Measurements from ENCODE around the gene POLR2A. TPM values are rescaled to one million over a fixed set of nuclear protein-coding genes. Genes with fewer than 3 reads are reported as not detected.

The POLR2A gene
- total RNA-seq, 1 experiment from 2014 or later, result 89.6 TPM

DNA sequence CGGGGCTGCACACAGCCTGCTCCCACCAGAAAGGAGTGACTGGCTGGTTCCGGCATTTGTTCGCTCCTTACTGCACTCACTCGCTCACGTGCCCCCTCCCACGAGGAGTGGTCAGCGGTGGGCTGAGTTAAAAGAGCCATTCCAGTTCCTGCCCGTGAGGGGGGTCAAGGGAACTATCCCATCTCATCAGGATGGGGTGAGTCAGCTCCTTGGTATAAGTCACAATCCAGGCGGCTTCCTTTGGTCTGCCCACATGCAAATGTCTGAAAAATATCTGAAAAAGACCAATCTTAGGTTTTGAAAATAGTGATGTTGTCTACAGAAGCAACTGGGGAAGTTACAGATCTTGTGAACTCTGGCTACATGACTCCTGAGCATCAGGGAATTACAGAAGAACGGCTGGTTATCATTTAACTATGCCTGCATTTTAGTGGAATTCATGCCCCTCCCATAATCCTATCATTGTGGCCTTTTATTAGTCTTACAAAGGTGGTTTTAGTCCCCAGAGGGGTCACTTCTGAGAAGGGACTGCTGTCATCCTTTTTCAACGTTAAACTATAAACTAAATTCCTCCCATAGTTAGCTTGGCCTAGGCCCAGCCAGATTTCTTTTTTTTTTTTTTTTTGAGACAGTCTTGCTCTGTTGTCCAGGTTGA, 54.9 kb downstream of the POLR2A start:
- intact Hi-C loops (cut with micrococcal nuclease), result no loop called here
- DNase-seq (ENCODE audit: unreplicated experiment), result no peak
- Mint-ChIP-seq H3K36me3 (ENCODE audit: insufficient read depth, unreplicated experiment) (no peaks in the 10 kb centered on the region), H3K27ac (ENCODE audit: low read depth, unreplicated experiment) (no peak overlapping the region), H3K27me3 (ENCODE audit: insufficient read depth, unreplicated experiment) (peaks cover 14% of the 10 kb centered on the region), H3K4me1 (ENCODE audit: insufficient read depth, unreplicated experiment) (no peaks in the 10 kb centered on the region), H3K9me3 (ENCODE audit: unreplicated experiment) (peaks cover 7% of the 10 kb centered on the region), H3K4me3 (ENCODE audit: unreplicated experiment) (no peak overlapping the region)
- POLR2A ChIA-PET, result interaction anchor here (0.7 kb wide), 1 partner anchor 17 kb away, joined by 3 read pairs; no protein-coding TSS in a partner anchor
- TF ChIP-seq, protein P1, sequence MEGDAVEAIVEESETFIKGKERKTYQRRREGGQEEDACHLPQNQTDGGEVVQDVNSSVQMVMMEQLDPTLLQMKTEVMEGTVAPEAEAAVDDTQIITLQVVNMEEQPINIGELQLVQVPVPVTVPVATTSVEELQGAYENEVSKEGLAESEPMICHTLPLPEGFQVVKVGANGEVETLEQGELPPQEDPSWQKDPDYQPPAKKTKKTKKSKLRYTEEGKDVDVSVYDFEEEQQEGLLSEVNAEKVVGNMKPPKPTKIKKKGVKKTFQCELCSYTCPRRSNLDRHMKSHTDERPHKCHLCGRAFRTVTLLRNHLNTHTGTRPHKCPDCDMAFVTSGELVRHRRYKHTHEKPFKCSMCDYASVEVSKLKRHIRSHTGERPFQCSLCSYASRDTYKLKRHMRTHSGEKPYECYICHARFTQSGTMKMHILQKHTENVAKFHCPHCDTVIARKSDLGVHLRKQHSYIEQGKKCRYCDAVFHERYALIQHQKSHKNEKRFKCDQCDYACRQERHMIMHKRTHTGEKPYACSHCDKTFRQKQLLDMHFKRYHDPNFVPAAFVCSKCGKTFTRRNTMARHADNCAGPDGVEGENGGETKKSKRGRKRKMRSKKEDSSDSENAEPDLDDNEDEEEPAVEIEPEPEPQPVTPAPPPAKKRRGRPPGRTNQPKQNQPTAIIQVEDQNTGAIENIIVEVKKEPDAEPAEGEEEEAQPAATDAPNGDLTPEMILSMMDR (IDR thresholded peaks at IDR 0.05; ENCODE audit: unreplicated experiment), result no peak
- BruUV-seq (replicated peaks), result no TSS peak
- CTCF ChIA-PET, result interaction anchor here (0.6 to 0.7 kb wide), 2 partner anchors 18 to 19 kb away, joined by 3 read pairs; partner anchors contain the start of gene TNFSF13

DNA sequence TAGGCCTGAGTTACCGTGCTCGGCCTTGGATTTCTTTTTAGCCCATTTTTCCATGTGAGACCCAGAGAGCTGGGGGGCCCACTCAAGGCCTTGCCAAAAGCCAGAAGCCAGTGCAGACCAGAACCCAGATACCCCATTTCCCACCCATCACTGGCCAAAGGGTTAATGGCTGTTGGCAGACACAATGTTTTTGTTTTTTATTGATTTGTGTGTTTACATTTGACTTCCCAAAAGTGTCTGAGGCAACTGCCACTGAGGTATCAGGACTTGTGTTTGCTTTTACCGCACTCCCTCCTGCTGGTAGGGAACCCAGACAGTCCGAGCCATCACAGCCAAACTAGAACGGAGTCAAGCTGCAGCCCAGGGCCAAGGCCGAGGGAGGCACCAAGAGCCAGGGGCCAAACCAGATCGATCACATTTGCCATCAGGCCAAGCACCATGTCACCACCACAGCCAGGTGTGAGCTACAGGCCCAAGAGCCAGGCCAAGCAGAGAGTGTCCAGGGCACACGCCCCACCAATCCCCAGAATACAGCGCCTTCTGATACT, 57.0 kb downstream of the POLR2A start:
- Mint-ChIP-seq H3K36me3 (ENCODE audit: insufficient read depth, unreplicated experiment) (no peaks in the 10 kb centered on the region), H3K4me3 (ENCODE audit: unreplicated experiment) (no peak overlapping the region), H3K27me3 (ENCODE audit: insufficient read depth, unreplicated experiment) (peaks cover 14% of the 10 kb centered on the region), H3K27ac (ENCODE audit: low read depth, unreplicated experiment) (no peak overlapping the region), H3K9me3 (ENCODE audit: unreplicated experiment) (peaks cover 7% of the 10 kb centered on the region), H3K4me1 (ENCODE audit: insufficient read depth, unreplicated experiment) (no peaks in the 10 kb centered on the region)
- DNase-seq (ENCODE audit: unreplicated experiment), result no peak
- no TSS peak for BruUV-seq (replicated peaks)
- TF ChIP-seq, protein P1 (IDR thresholded peaks at IDR 0.05; ENCODE audit: unreplicated experiment), result no peak
- POLR2A ChIA-PET, result interaction anchor here (0.5 to 1.2 kb wide), 2 partner anchors 8 to 46 kb away, joined by 3 read pairs; no protein-coding TSS in a partner anchor
- intact Hi-C loops (cut with micrococcal nuclease), result no loop called here
- CTCF ChIA-PET, result interaction anchor here (0.6 to 1.8 kb wide), 2 partner anchors 20 to 26 kb away, joined by 3 to 5 read pairs; no protein-coding TSS in a partner anchor

DNA sequence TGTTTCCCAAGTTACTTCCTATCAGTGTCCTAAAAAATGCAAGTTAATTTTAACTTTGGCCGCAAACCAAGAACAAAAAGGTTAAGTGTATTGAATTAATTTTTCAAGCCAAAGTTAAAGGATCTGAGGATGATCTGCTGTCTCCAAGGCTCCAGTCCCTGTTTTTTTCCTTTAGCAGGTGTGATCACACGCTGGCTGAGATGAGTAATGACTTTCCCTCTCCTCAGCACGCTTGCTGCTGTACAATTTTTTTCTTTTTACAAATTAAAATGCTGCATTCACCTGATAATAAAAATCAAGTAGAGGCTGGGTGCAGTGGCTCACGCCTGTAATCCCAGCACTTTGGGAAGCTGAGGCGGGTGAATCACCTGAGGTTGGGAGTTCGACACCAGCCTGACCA, 60.7 kb downstream of the POLR2A start:
- Mint-ChIP-seq H3K36me3 (ENCODE audit: insufficient read depth, unreplicated experiment) (no peaks in the 10 kb centered on the region), H3K4me1 (ENCODE audit: insufficient read depth, unreplicated experiment) (no peaks in the 10 kb centered on the region), H3K9me3 (ENCODE audit: unreplicated experiment) (no peaks in the 10 kb centered on the region), H3K27ac (ENCODE audit: low read depth, unreplicated experiment) (no peak overlapping the region), H3K4me3 (ENCODE audit: unreplicated experiment) (no peak overlapping the region), H3K27me3 (ENCODE audit: insufficient read depth, unreplicated experiment) (peaks cover 14% of the 10 kb centered on the region)
- CTCF ChIA-PET, result interaction anchor here (0.7 to 3.6 kb wide), 2 partner anchors 15 to 27 kb away, joined by 3 to 14 read pairs; no protein-coding TSS in a partner anchor
- POLR2A ChIA-PET, result interaction anchor here (0.6 to 1.2 kb wide), 4 partner anchors 13 to 195 kb away, joined by 3 to 4 read pairs (median 3); no protein-coding TSS in a partner anchor
- TF ChIP-seq, protein P1 (IDR thresholded peaks at IDR 0.05; ENCODE audit: unreplicated experiment), result no peak
- intact Hi-C loops (cut with micrococcal nuclease), result no loop called here
- no peak for DNase-seq (ENCODE audit: unreplicated experiment)
- no TSS peak for BruUV-seq (replicated peaks)

All from MCF 10A (cell line).